OCI-LY7 (cell line): ENCODE measurements around the gene PDAP1.

Source experiments
- EZH2phosphoT487 ChIP-seq: fragments of 200-600 bp; sonication (generic); IDR thresholded peaks from 2 replicates; pipeline ENCODE4 v1.6.1; 2018; ENCODE audit warnings: low read depth, borderline replicate concordance, mild to moderate bottlenecking, mixed run types, antibody characterized with exemption, low read length, moderate library complexity, mixed read lengths
- TF ChIP-seq, protein P1 (sequence below): fragments of 200-600 bp; sonication (generic); conservative IDR thresholded peaks from 2 replicates; pipeline ENCODE4 v1.5.1; 2014; ENCODE audit warnings: mild to moderate bottlenecking, antibody characterized with exemption, low read length, moderate library complexity, mixed read lengths

- TF ChIP-seq, protein P1, sequence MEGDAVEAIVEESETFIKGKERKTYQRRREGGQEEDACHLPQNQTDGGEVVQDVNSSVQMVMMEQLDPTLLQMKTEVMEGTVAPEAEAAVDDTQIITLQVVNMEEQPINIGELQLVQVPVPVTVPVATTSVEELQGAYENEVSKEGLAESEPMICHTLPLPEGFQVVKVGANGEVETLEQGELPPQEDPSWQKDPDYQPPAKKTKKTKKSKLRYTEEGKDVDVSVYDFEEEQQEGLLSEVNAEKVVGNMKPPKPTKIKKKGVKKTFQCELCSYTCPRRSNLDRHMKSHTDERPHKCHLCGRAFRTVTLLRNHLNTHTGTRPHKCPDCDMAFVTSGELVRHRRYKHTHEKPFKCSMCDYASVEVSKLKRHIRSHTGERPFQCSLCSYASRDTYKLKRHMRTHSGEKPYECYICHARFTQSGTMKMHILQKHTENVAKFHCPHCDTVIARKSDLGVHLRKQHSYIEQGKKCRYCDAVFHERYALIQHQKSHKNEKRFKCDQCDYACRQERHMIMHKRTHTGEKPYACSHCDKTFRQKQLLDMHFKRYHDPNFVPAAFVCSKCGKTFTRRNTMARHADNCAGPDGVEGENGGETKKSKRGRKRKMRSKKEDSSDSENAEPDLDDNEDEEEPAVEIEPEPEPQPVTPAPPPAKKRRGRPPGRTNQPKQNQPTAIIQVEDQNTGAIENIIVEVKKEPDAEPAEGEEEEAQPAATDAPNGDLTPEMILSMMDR: no peak
- no peak for TF ChIP-seq EZH2phosphoT487
Observed at GRCh38 chr7:99357701-99358490, 50.5 kb downstream of the PDAP1 start.
